IMR-90 (cell line): ENCODE measurements around the gene RBBP8NL. TPM values are rescaled to one million over a fixed set of nuclear protein-coding genes. Genes with fewer than 3 reads are reported as not detected.

ENCODE experiments used
- ATAC-seq: fragments of 200-7000 bp; cut with Tn5 transposase; 2 replicates; pipeline ENCODE4 v1.9.1; 2020; ENCODE audit warnings: low read depth, mild to moderate bottlenecking, moderate library complexity
- BruUV-seq: library from RNA; stranded (reverse); fragments of 400-500 nt; replicated peaks from 2 replicates; lab custom pipeline; 2021; lab: Mats Ljungman, UMichigan
- CTCF ChIA-PET: fragments of 300-600 bp; formaldehyde crosslinking; extraction: SDS; loops from one replicate; lab custom pipeline; 2021; ENCODE audit warnings: antibody characterized with exemption; lab: Yijun Ruan, JAX
- POLR2A ChIA-PET: fragments of 300-600 bp; sonication (Branson Sonifier 250); formaldehyde crosslinking; loops from one replicate; lab custom pipeline; 2022; ENCODE audit warnings: antibody characterized with exemption; ENCODE audit not compliant: unreplicated experiment; lab: Charles Lee
- DNase-seq: peaks from one replicate; pipeline ENCODE4 v3.0.0; 2013
- H2AFZ ChIP-seq: replicated peaks from 2 replicates; pipeline ENCODE3; 2013; ENCODE audit warnings: low read length, mild to moderate bottlenecking; ENCODE audit not compliant: poor library complexity
- H2AK5ac ChIP-seq: 2 replicates; pipeline ENCODE4 v1.6.1; 2013; ENCODE audit warnings: low read depth, low read length, inconsistent platforms
- H2AK9ac ChIP-seq: replicated peaks from 2 replicates; pipeline ENCODE3; 2013; ENCODE audit warnings: mild to moderate bottlenecking, low read depth, low read length, moderate library complexity; ENCODE audit not compliant: poor library complexity
- H2BK120ac ChIP-seq: 2 replicates; pipeline ENCODE4 v1.6.1; 2013; ENCODE audit warnings: low read depth, low read length, inconsistent platforms
- H2BK15ac ChIP-seq: 3 replicates; pipeline ENCODE4 v1.6.1; 2013; ENCODE audit warnings: low read depth, low read length, inconsistent platforms
- H2BK20ac ChIP-seq: 2 replicates; pipeline ENCODE4 v1.6.1; 2013; ENCODE audit warnings: low read depth, mild to moderate bottlenecking, inconsistent platforms, low read length, moderate library complexity
- H2BK5ac ChIP-seq: 2 replicates; pipeline ENCODE4 v1.6.1; 2013; ENCODE audit warnings: mild to moderate bottlenecking, low read depth, low read length, inconsistent platforms; ENCODE audit not compliant: poor library complexity, severe bottlenecking
- H3K14ac ChIP-seq: replicated peaks from 2 replicates; pipeline ENCODE4 v1.6.1; 2013; ENCODE audit warnings: low read depth, low read length, inconsistent platforms
- H3K18ac ChIP-seq: 2 replicates; pipeline ENCODE4 v1.6.1; 2013; ENCODE audit warnings: low read depth, low read length, control low read depth
- H3K23ac ChIP-seq: 2 replicates; pipeline ENCODE4 v1.6.1; 2013; ENCODE audit warnings: low read depth, low read length, inconsistent platforms
- H3K27ac ChIP-seq: 2 replicates; pipeline ENCODE4 v1.5.1; 2013; ENCODE audit warnings: mild to moderate bottlenecking, control low read depth, low read length; ENCODE audit not compliant: insufficient read depth
- H3K27me3 ChIP-seq: 2 replicates; pipeline ENCODE4 v1.6.1; 2013; ENCODE audit warnings: low read length; ENCODE audit not compliant: control insufficient read depth, insufficient read depth
- H3K36me3 ChIP-seq: 2 replicates; pipeline ENCODE4 v1.6.1; 2013; ENCODE audit warnings: low read length, mixed read lengths; ENCODE audit not compliant: control insufficient read depth, insufficient read depth
- H3K4ac ChIP-seq: 2 replicates; pipeline ENCODE4 v1.6.1; 2013; ENCODE audit warnings: low read depth, low read length, inconsistent platforms
- H3K4me1 ChIP-seq: 2 replicates; pipeline ENCODE4 v1.6.1; 2013; ENCODE audit warnings: low read length, mixed read lengths; ENCODE audit not compliant: control insufficient read depth, insufficient read depth
- H3K4me2 ChIP-seq: 2 replicates; pipeline ENCODE4 v1.6.1; 2013; ENCODE audit warnings: low read depth, mild to moderate bottlenecking, control low read depth, low read length, moderate library complexity
- H3K4me3 ChIP-seq: 2 replicates; pipeline ENCODE4 v1.5.1; 2013; ENCODE audit warnings: low read depth, mild to moderate bottlenecking, control low read depth, low read length, moderate library complexity; ENCODE audit not compliant: insufficient read depth
- H3K56ac ChIP-seq: 2 replicates; pipeline ENCODE4 v1.6.1; 2013; ENCODE audit warnings: low read length, inconsistent platforms; ENCODE audit not compliant: insufficient read depth; ENCODE audit errors: extremely low read depth
- H3K79me1 ChIP-seq, 2 experiments: 2 replicates each; pipeline ENCODE4 v1.6.1; 2013; ENCODE audit warnings: low read length in 2 of 2, inconsistent platforms in 1 of 2, low read depth in 1 of 2
- H3K9ac ChIP-seq: 2 replicates; pipeline ENCODE4 v1.6.1; 2013; ENCODE audit warnings: low read depth, low read length, control low read depth
- H3K9me1 ChIP-seq: 2 replicates; pipeline ENCODE4 v1.6.1; 2013; ENCODE audit warnings: low read length, inconsistent platforms; ENCODE audit not compliant: insufficient read depth
- H3K9me3 ChIP-seq: 2 replicates; pipeline ENCODE4 v1.6.1; 2013; ENCODE audit warnings: low read length; ENCODE audit not compliant: control insufficient read depth, insufficient read depth
- H4K20me1 ChIP-seq: 2 replicates; pipeline ENCODE4 v1.6.1; 2013; ENCODE audit warnings: low read length, inconsistent platforms; ENCODE audit not compliant: insufficient read depth
- H4K5ac ChIP-seq: 2 replicates; pipeline ENCODE4 v1.6.1; 2013; ENCODE audit warnings: mild to moderate bottlenecking, low read depth, low read length, control low read depth
- H4K8ac ChIP-seq, 2 experiments: 2 replicates each; pipeline ENCODE4 v1.6.1; 2013; ENCODE audit warnings: low read depth in 2 of 2, low read length in 2 of 2, control low read depth in 1 of 2, inconsistent platforms in 1 of 2
- H4K91ac ChIP-seq: 2 replicates; pipeline ENCODE4 v1.6.1; 2013; ENCODE audit warnings: low read depth, low read length, inconsistent platforms; ENCODE audit not compliant: insufficient read depth
- MAZ ChIP-seq: IDR thresholded peaks from 2 replicates; pipeline ENCODE4 v1.6.1; 2012; ENCODE audit warnings: low read depth, mild to moderate bottlenecking, low read length, improper control_type of control experiment, moderate library complexity, borderline replicate concordance
- MXI1 ChIP-seq: IDR thresholded peaks from 2 replicates; pipeline ENCODE4 v1.6.1; 2012; ENCODE audit warnings: low read depth, mild to moderate bottlenecking, low read length, moderate library complexity, borderline replicate concordance
- WGBS, 2 experiments: methylation state at CpG; one replicate each; pipeline versions ENCODE4 v1.1.5 to v1.1.7; 2013; ENCODE audit warnings: missing lambda C conversion rate in 2 of 2; ENCODE audit not compliant: insufficient read length in 1 of 2; ENCODE audit errors: extremely low coverage in 2 of 2; 5-methylcytosine and 5-hydroxymethylcytosine counted together
- dilution Hi-C: fragments of 300-500 bp; cut with HindIII; formaldehyde crosslinking; loops from one replicate; pipeline ENCODE4 v1.14.3; 2018; ENCODE audit warnings: low sequenced_read_pairs; ENCODE audit not compliant: unreplicated experiment
- in situ Hi-C: fragments of 300-500 bp; cut with MboI; formaldehyde crosslinking; loops from 3 replicates; pipeline ENCODE4 v1.14.3; 2019; ENCODE audit warnings: low sequenced_read_pairs, inconsistent platforms, mixed read lengths
- intact Hi-C: fragments of 100-400 bp; cut with micrococcal nuclease; formaldehyde crosslinking; loops from 2 replicates; pipeline ENCODE4 v1.10.0; 2022
- polyA plus RNA-seq, 3 experiments: library from polyadenylated mRNA; depleted of rRNA; stranded (reverse); fragments of >200 nt; gene quantifications; 2 replicates each; pipeline ENCODE4 v1.2.3, GENCODE V29; 2012; ENCODE audit warnings: low replicate concordance in 1 of 3
- total RNA-seq: library from RNA; depleted of rRNA; stranded (reverse); fragments of >200 nt; gene quantifications from 2 replicates; pipeline ENCODE4 v1.2.3, GENCODE V29; 2012

The RBBP8NL gene
- total and polyA plus RNA-seq, 2 of the 4 experiments (the other 2 are of a cell fraction): not detected

GRCh38 chr20:62401331-62401779 is 26.0 kb downstream of the RBBP8NL start:
- H4K5ac ChIP-seq: no peak overlapping the region
- H3K4me1 ChIP-seq: peaks cover 2% of the 10 kb centered on the region; the same call in 1 of the 2 replicates
- CTCF ChIA-PET: no interaction called here
- H2BK15ac ChIP-seq: no peak overlapping the region
- H3K14ac ChIP-seq: no peak overlapping the region
- H3K79me1 ChIP-seq: peaks cover 8 to 24% of the 10 kb centered on the region in 2 experiments; a peak in 3 of 4 replicates
- H3K56ac ChIP-seq: no peak overlapping the region
- no peak for ATAC-seq
- no peak overlapping the region for H3K9ac ChIP-seq
- H3K36me3 ChIP-seq: peaks cover 5% of the 10 kb centered on the region
- no peak overlapping the region for H2AK9ac ChIP-seq
- 88% methylated on average over 17 of the region's 21 CpGs; no CpG with 5 or more reads in 1 of the 2 experiments for WGBS, 2 experiments
- H2AK5ac ChIP-seq: no peak overlapping the region
- H4K8ac ChIP-seq: no peak overlapping the region
- H3K4me2 ChIP-seq: no peak overlapping the region
- H3K23ac ChIP-seq: no peak overlapping the region
- H3K18ac ChIP-seq: no peak overlapping the region
- POLR2A ChIA-PET: no interaction called here
- BruUV-seq: no TSS peak
- H2BK20ac ChIP-seq: no peak overlapping the region
- H3K27me3 ChIP-seq: no peaks in the 10 kb centered on the region
- H4K20me1 ChIP-seq: peaks cover 13% of the 10 kb centered on the region; the same call in 1 of the 2 replicates
- H3K4me3 ChIP-seq: no peak overlapping the region
- dilution Hi-C loops: no loop called here
- intact Hi-C loops: no loop called here
- no peak overlapping the region for H3K27ac ChIP-seq
- H2BK120ac ChIP-seq: no peak overlapping the region
- DNase-seq: no peak
- H3K4ac ChIP-seq: no peak overlapping the region
- no peak overlapping the region for H2AFZ ChIP-seq
- no peak for TF ChIP-seq MAZ
- no peak for TF ChIP-seq MXI1
- no peak overlapping the region for H2BK5ac ChIP-seq
- 0 out of 2 replicates have a peak, but pooled peaks cover 4% of the 10 kb centered on the region for H3K9me1 ChIP-seq
- in situ Hi-C loops: no loop called here
- H3K9me3 ChIP-seq: no peaks in the 10 kb centered on the region
- H4K91ac ChIP-seq: no peak overlapping the region
